Pancreas (tissue), 10 donors: ENCODE data around the gene THAP3. TPM values are rescaled to one million over a fixed set of nuclear protein-coding genes. Genes with fewer than 3 reads are reported as not detected.

Source experiments
- ATAC-seq, 4 donors: fragments of 200-7000 bp; cut with Tn5 transposase; one replicate each; pipeline versions ENCODE4 v1.8.0 to v1.9.1; 2020; ENCODE audit warnings: mild to moderate bottlenecking in 4 of 4, moderate library complexity in 4 of 4
- DNase-seq, 6 donors: peaks; one replicate each; pipeline ENCODE4 v3.0.0-alpha.2; 2020
- FAIRE-seq: peaks from 2 replicates; lab custom pipeline; 2012; peaks lifted over from hg19 to GRCh38; lab: Jason Lieb, UNC
- H3K27ac ChIP-seq, 4 donors: fragments of 200-600 bp; sonication (generic); 1 replicate in 3 of 4; 2 replicates in 1 of 4; pipeline versions ENCODE4 v1.5.0 to v1.8.0; 2020
- H3K27me3 ChIP-seq, 4 donors: fragments of 200-600 bp; one replicate each; pipeline ENCODE4 v1.8.0; 2021
- H3K36me3 ChIP-seq, 3 donors: fragments of 200-600 bp; sonication (generic) in 1 of 3; one replicate each; pipeline versions ENCODE4 v1.5.0 to v1.8.0; 2020 to 2021
- H3K4me1 ChIP-seq, 3 donors: fragments of 200-600 bp; one replicate each; pipeline ENCODE4 v1.8.0; 2021
- H3K4me3 ChIP-seq, 4 donors: fragments of 200-600 bp; sonication (generic) in 2 of 4; one replicate each; pipeline versions ENCODE4 v1.5.0 to v1.8.0; 2020 to 2021
- H3K9me3 ChIP-seq, 4 donors: fragments of 200-600 bp; one replicate each; pipeline ENCODE4 v1.8.0; 2021
- CTCF ChIP-seq, 4 donors: fragments of 200-600 bp; sonication (generic) in 3 of 4; IDR thresholded peaks; one replicate each; pipeline versions ENCODE4 v1.5.0 to v1.8.0; 2021; ENCODE audit warnings: antibody characterized with exemption in 4 of 4
- WGBS, 2 donors: extraction: QIAGEN DNeasy Blood & Tissue Kit; methylation state at CpG; one replicate each; pipeline ENCODE4 v1.1.7; 2013; 5-methylcytosine and 5-hydroxymethylcytosine counted together
- intact Hi-C, 3 donors: fragments of 100-400 bp; cut with DNase I; formaldehyde crosslinking; loops; one replicate each; pipeline versions ENCODE4 v1.11.1 to v1.14.2; 2022
- polyA plus RNA-seq, 2 donors: library from polyadenylated mRNA; stranded (reverse); fragments of 200-250 nt; gene quantifications; one replicate each; pipeline ENCODE4 v1.2.3, GENCODE V29; 2013
- total RNA-seq, 6 donors: library from RNA; stranded (reverse); fragmentation: NEBNext Ultra II Directional in 4 of 6; extraction: Animal tissue kit (Norgen Biotek cat#: 25700) in 4 of 6; gene quantifications; one replicate each; pipeline versions ENCODE4 v1.2.1 to v1.2.4, GENCODE V29; 2021 to 2023
- donor health status: healthy with polysubstance abuse.
- donor health status: DM: no; HTN: no; CAD: no; lungs with moderate emphysema.
- donor health status: DM: no; HTN: no; CAD: no.
- donor health status: control.
- donor health status: control.
- donor health status: Bipolar disorder and iron deficiency.
- donor health status: DM: yes; HTN: yes; CAD: no.
- donor health status: DM: no; HTN: no; CAD: no.
- donor health status: DM: no; HTN: no; CAD: no.
- donor health status: DM: yes; HTN: yes; CAD: no.

The THAP3 gene
- total and polyA plus RNA-seq, 8 donors: 6.9 to 28.0 (median 9.2) TPM

- Histone ChIP-seq H3K4me3 (no peak overlapping the region), H3K27ac (no peak overlapping the region), H3K36me3 (peaks cover 0 to 21% (median 11%) of the 10 kb centered on the region in 3 donors), H3K27me3 (no peaks in the 10 kb centered on the region), H3K4me1 (peaks cover 0 to 7% (median 6%) of the 10 kb centered on the region in 3 donors), H3K9me3 (no peaks in the 10 kb centered on the region)
- DNase-seq (no peak), ATAC-seq (no peak), FAIRE-seq (no peak)
- WGBS, 2 donors: 88 to 97% methylated on average over 6 to 12 of the region's 12 CpGs
- intact Hi-C loops: no loop called here
- no peak for TF ChIP-seq CTCF (IDR thresholded peaks at IDR 0.05)
Observed at GRCh38 chr1:6628971-6629479, 4.4 kb downstream of the THAP3 start.

- Histone ChIP-seq H3K4me3 (no peak overlapping the region), H3K4me1 (peaks cover 0 to 7% (median 6%) of the 10 kb centered on the region in 3 donors), H3K27me3 (no peaks in the 10 kb centered on the region), H3K27ac (no peak overlapping the region), H3K9me3 (no peaks in the 10 kb centered on the region), H3K36me3 (peaks cover 0 to 21% (median 11%) of the 10 kb centered on the region in 3 donors)
- no peak for TF ChIP-seq CTCF (IDR thresholded peaks at IDR 0.05)
- ATAC-seq (no peak), DNase-seq (no peak), FAIRE-seq (no peak)
- intact Hi-C loops: no loop called here
- 86 to 93% methylated on average over 8 of the region's 8 CpGs for WGBS, 2 donors
Observed at GRCh38 chr1:6630027-6630426, 5.4 kb downstream of the THAP3 start.

- Histone ChIP-seq H3K27ac (no peak overlapping the region), H3K36me3 (peaks cover 0 to 24% (median 11%) of the 10 kb centered on the region in 3 donors), H3K4me3 (no peak overlapping the region), H3K27me3 (no peaks in the 10 kb centered on the region), H3K9me3 (no peaks in the 10 kb centered on the region), H3K4me1 (peaks cover 0 to 9% (median 5%) of the 10 kb centered on the region in 3 donors)
- ATAC-seq (no peak), FAIRE-seq (no peak), DNase-seq (no peak)
- 94 to 98% methylated on average over 8 of the region's 8 CpGs for WGBS, 2 donors
- intact Hi-C loops: no loop called here
- TF ChIP-seq CTCF (IDR thresholded peaks at IDR 0.05): no peak
Observed at GRCh38 chr1:6631058-6631457, 6.4 kb downstream of the THAP3 start.

- WGBS, 2 donors: 88 to 92% methylated on average over 29 to 30 of the region's 30 CpGs
- Histone ChIP-seq H3K4me1 (peaks cover 0 to 4% (median 0%) of the 10 kb centered on the region in 3 donors), H3K36me3 (peaks cover 0 to 40% (median 15%) of the 10 kb centered on the region in 3 donors), H3K9me3 (no peaks in the 10 kb centered on the region), H3K27me3 (no peaks in the 10 kb centered on the region), H3K27ac (no peak overlapping the region), H3K4me3 (no peak overlapping the region)
- FAIRE-seq (no peak), ATAC-seq (no peak), DNase-seq (no peak)
- intact Hi-C loops: no loop called here
- no peak for TF ChIP-seq CTCF (IDR thresholded peaks at IDR 0.05)
Observed at GRCh38 chr1:6632588-6633514, 8.2 kb downstream of the THAP3 start.
